ENCODE data around the gene TRRAP.
"Not testable (repeated sequence)": the region's sequence is repeated elsewhere in the genome, so short reads cannot be mapped to it uniquely, and the experiment has no call there.

GRCh38 chr7:98873610-98874009, 4.7 kb upstream of the TRRAP start:
- not testable (repeated sequence) for TF ChIP-seq CTCF, POLR2A (IDR thresholded peaks at IDR 0.05)

All from body of pancreas (tissue), 4 donors.